Measurements from ENCODE around the gene SMC1A. TPM values are rescaled to one million over a fixed set of nuclear protein-coding genes. Genes with fewer than 3 reads are reported as not detected.

SMC1A gene
- total RNA-seq, 1 experiment from 2014 or later: 100 TPM

- Histone ChIP-seq H4K91ac (ENCODE audit: insufficient read length, low read depth, low read length) (no peak overlapping the region), H2BK5ac (ENCODE audit: insufficient read length, low read length) (no peak overlapping the region), H3K14ac (ENCODE audit: insufficient read depth, low read length) (no peak overlapping the region), H3K9me3 (ENCODE audit: control insufficient read depth, low read depth, low read length) (peaks cover 61% of the 10 kb centered on the region), H3K27me3 (ENCODE audit: insufficient read depth, low read length) (no peaks in the 10 kb centered on the region), H2BK12ac (ENCODE audit: insufficient read length, low read depth, low read length) (no peak overlapping the region), H3K56ac (ENCODE audit: insufficient read length, low read depth, low read length) (no peak overlapping the region), H2BK20ac (ENCODE audit: low read depth, low read length, poor library complexity, severe bottlenecking) (no peak overlapping the region), H3K18ac (ENCODE audit: insufficient read length, low read depth, low read length) (no peak overlapping the region), H2AFZ (ENCODE audit: low read length) (no peak overlapping the region), H2BK15ac (ENCODE audit: low read depth, low read length) (no peak overlapping the region), H2AK5ac (ENCODE audit: insufficient read length, low read length) (no peak overlapping the region), H3K9ac (ENCODE audit: extremely low read depth, insufficient read length, low read length) (no peak overlapping the region), H4K20me1 (ENCODE audit: control insufficient read depth, insufficient read depth, insufficient read length) (no peaks in the 10 kb centered on the region), H3K4ac (ENCODE audit: low read depth, low read length) (no peak overlapping the region), H4K5ac (ENCODE audit: insufficient read length, low read depth, low read length) (no peak overlapping the region), H3K23ac (ENCODE audit: insufficient read length, low read depth, low read length) (no peak overlapping the region), H4K8ac (replicated peaks; ENCODE audit: insufficient read length, low read depth, low read length) (no peak overlapping the region), H3K4me1 (ENCODE audit: insufficient read depth, low read length) (no peaks in the 10 kb centered on the region), H3T11ph (ENCODE audit: low read length) (no peak overlapping the region), H3K23me2 (ENCODE audit: insufficient read length, low read depth, low read length, poor library complexity, severe bottlenecking) (no peaks in the 10 kb centered on the region), H3K79me2 (ENCODE audit: insufficient read depth, low read length) (no peaks in the 10 kb centered on the region), H2BK120ac (ENCODE audit: low read depth, low read length, poor library complexity, severe bottlenecking) (no peak overlapping the region), H3K79me1 (ENCODE audit: insufficient read depth, low read depth, low read length, poor library complexity, severe bottlenecking) (no peaks in the 10 kb centered on the region), H3K4me2 (ENCODE audit: insufficient read depth, insufficient read length, low read length) (no peak overlapping the region), H3K27ac (ENCODE audit: insufficient read length, low read depth, low read length) (no peak overlapping the region)
- TF ChIP-seq CTCF (conservative IDR thresholded peaks at IDR 0.05): no peak
- Mint-ChIP-seq H3K4me1 (no peaks in the 10 kb centered on the region), H3K36me3 (ENCODE audit: insufficient read depth in 1 of 3, low read depth in 3 of 3) (peaks cover 39 to 68% (median 56%) of the 10 kb centered on the region in 3 experiments), H3K27ac (no peak overlapping the region), H3K9me3 (peaks cover 64 to 67% of the 10 kb centered on the region in 2 experiments), H3K4me3 (no peak overlapping the region), H3K27me3 (ENCODE audit: low read depth) (peaks cover 3% of the 10 kb centered on the region)
- no peak for DNase-seq
- no CpG with 5 or more reads among the region's 3 CpGs for WGBS (ENCODE audit: extremely low coverage, insufficient read length, low lambda C conversion rate)
Observed at GRCh38 chrX:53379008-53379710, 43.3 kb downstream of the SMC1A start.
